ENCODE measurements around the gene SMYD3. TPM values are rescaled to one million over a fixed set of nuclear protein-coding genes. Genes with fewer than 3 reads are reported as not detected.
"Not testable (repeated sequence)": the region's sequence is repeated elsewhere in the genome, so short reads cannot be mapped to it uniquely, and the experiment has no call there.

The SMYD3 gene
- total RNA-seq, 2 donors from 2014 or later, result 16.7 to 18.2 TPM

DNA sequence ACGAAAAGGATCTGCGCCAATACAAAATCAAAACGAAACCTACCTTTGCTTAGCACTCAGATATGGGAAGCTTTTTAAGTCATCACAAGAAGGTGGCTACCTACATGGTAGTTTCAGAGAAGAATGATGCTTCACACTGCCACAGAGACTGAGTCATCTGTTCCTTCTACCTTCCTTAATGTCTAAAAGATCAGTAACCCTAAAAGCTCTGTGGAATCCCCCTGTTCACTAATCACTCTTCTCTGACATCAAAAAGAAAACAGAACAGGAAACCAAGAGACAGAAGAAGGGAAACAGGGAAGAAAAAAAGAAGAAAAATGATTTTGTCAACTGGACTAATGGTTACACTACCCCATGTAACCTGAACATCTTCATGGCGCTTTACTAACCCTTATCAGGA is 177.2 kb downstream of the SMYD3 start:
- intact Hi-C loops (cut with DNase I), result no loop called here
- no peak for DNase-seq (ENCODE audit: low spot score)

GRCh38 chr1:246329292-246329691 is 177.8 kb downstream of the SMYD3 start:
- DNase-seq (ENCODE audit: low spot score); intact Hi-C loops (cut with DNase I): not testable (repeated sequence)

GRCh38 chr1:246324711-246325110 is 182.4 kb downstream of the SMYD3 start:
- DNase-seq (ENCODE audit: low spot score), result no peak
- intact Hi-C loops (cut with DNase I), result no loop called here

GRCh38 chr1:246324033-246324432 is 183.0 kb downstream of the SMYD3 start:
- intact Hi-C loops (cut with DNase I); DNase-seq (ENCODE audit: low spot score): not testable (repeated sequence)

GRCh38 chr1:246320286-246320685 is 186.8 kb downstream of the SMYD3 start:
- DNase-seq (ENCODE audit: low spot score), result no peak
- intact Hi-C loops (cut with DNase I), result no loop called here

DNA sequence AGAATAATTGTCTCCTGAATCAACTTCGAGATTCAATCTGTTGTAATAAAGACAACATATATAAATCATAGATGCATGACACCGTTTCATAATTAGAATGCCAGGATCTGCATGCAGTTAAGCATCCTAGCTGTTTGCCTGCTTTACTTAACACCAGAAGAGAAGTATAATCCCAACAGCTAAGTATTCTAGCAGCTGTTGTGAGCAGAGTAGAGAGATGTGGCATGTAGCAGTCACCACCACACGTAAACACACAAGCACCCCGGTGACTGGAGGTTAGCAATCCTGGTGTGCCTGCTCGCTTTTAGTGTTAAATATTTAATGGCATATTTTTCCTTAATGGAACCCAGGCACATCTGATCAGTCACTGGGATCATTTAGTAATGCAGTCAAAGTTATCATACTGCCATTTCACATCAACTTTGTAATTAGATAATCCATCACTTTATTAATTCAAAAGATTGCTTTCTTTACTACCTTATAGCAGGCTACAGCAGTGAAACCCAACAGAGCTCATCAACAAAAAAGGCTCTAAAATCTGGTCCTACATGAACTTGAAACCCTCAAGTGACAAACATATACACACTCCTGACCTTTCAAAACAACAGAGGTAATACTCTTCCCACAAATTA is 187.9 kb downstream of the SMYD3 start:
- intact Hi-C loops (cut with DNase I), result no loop called here

DNA sequence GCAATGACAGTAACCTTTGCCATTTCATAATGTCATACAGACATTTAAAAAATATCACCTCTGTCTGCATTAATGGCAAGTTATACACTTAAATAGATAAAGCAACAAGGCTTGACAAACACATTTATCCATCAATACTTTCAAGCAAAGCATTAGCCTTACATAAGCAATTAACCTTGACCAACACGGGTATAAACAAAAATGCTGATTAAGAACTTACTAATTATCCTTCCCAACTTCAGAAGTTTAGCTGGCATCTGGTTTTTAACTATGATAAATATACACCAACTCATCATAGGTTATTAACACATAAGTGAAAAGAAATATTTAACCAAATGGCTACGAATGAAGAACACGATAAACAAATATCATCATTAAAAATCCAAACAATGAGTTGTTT is 188.5 kb downstream of the SMYD3 start:
- DNase-seq (ENCODE audit: low spot score), result no peak

More for the DNA sequence above, 187.9 kb downstream of the SMYD3 start:
- no peak for DNase-seq (ENCODE audit: low spot score)

GRCh38 chr1:246318036-246318359 is 189.1 kb downstream of the SMYD3 start:
- intact Hi-C loops (cut with DNase I), result no loop called here
- DNase-seq (ENCODE audit: low spot score), result no peak

More for the DNA sequence above, 188.5 kb downstream of the SMYD3 start:
- intact Hi-C loops (cut with DNase I), result no loop called here

DNA sequence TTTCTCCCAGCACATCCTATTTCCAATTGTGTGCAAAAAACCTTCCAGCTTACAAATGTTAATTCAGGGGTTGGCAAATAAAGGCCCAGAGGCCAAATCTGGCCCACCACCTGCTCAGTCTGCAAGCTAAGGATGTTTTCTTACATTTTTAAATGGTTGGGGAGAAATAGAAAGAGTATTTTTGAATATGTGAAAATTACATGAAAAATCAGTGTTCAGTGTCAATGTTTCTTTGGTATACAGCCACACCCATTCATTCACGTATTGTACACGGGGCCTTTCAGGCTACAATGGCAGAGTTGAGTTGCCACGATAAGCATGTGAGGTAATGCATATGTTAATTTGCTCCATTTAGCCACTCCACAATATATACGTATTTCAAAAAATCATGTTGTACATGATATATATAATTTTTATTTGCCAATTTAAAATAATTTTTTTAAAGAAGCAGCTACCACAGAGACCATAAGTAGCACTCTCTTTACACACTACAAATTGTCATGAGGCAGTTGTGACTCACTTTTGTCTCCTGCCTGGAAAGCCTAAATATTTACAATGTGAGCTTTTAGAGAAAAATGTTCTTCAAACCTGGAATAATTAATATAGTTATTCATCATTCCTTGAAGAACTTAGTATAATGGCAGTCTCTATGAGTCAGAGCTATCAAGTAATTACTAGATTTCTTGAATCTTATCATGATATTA is 189.6 kb downstream of the SMYD3 start:
- no peak for DNase-seq (ENCODE audit: low spot score)
- intact Hi-C loops (cut with DNase I), result no loop called here

- no peak for DNase-seq (ENCODE audit: low spot score)
- intact Hi-C loops (cut with DNase I), result no loop called here
Measured at GRCh38 chr1:246311461-246311860, 195.6 kb downstream of the SMYD3 start.

- intact Hi-C loops (cut with DNase I), result no loop called here
- no peak for DNase-seq (ENCODE audit: low spot score)
Measured at GRCh38 chr1:246309247-246309884, 197.7 kb downstream of the SMYD3 start.

DNA sequence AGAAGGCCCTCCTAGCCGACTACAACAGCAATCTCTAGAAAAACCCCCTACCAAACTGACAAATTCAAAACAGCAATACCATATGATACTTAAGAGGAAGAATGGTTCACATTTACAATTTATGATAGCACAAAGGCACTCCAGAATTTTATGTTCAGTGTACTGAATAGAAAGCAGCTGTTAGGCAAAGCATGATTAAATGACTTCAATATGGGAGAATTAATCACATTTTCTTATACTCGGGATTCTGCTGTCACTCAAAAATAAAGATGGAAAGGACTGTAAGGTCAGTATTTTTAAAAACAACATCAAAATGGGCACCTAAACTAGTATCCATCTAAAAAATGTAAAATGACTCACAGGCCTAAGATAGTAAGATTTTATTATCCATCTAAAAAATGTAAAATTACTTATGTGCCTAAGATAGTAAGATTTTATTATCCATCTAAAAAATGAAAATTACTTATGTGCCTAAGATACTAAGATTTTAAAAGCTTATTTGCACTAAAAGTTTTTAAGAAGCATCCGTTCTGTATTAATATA is 198.5 kb downstream of the SMYD3 start:
- intact Hi-C loops (cut with DNase I), result no loop called here
- DNase-seq (ENCODE audit: low spot score), result no peak

DNA sequence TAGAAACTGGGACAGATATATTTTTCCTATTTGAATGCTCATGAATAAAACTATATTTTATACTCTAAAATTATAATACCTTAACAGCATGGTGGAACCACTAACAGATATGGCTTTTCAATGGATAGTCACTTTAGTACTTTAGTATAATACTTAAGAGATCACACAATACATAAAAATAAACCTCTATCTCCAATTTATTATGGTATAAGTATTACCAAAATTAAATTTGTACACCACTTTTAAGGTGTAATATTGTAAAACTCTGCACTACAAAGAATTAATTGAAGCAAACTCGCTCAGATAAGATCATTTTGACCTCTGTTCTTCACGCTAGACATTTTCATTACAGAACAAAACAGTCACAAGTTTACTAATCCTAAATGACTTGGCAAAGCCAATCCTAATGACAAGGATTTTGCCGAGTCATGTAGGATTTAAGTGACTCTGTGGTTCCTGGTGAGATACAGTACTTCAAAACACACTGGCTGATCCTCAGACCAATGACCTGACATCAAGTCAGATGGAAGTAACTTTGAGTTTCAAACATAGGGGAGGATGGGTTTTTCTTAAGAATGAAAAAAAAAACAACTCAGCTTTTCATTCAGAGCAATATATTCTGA is 200.6 kb downstream of the SMYD3 start:
- intact Hi-C loops (cut with DNase I), result no loop called here
- DNase-seq (ENCODE audit: low spot score), result no peak

GRCh38 chr1:246304484-246305259 is 202.4 kb downstream of the SMYD3 start:
- intact Hi-C loops (cut with DNase I), result no loop called here
- DNase-seq (ENCODE audit: low spot score), result no peak

DNA sequence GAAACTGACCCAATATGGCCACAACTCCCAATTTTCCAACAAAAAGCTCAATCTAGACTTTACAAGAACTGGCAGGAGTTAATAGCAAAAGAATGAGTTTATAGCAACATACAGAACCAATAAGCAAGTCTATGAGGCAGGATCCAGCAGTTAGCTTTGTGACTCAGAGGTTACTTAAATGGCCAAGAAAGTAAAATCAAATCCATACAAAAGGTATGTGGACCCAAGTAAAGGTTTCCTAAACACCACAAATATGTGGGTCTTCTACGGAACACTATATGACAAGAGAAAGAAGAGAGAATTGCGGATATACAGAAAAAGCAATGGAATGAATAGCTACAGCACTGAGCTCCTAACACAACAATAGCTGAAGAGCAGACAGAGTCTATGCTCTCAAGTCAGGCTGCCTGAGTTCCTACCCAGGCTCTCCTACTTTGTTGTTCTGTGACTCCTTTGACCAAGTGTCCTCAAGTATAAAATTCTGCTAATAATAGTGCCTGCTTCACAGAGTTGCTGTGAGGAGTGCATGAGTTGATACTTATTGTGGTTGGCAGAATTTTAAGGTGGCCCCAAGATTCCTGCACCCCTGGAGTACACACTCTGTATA is 204.3 kb downstream of the SMYD3 start:
- intact Hi-C loops (cut with DNase I), result no loop called here
- DNase-seq (ENCODE audit: low spot score), result no peak

- intact Hi-C loops (cut with DNase I), result no loop called here
- DNase-seq (ENCODE audit: low spot score), result no peak
Measured at GRCh38 chr1:246302251-246302625, 204.8 kb downstream of the SMYD3 start.

- DNase-seq (ENCODE audit: low spot score), result no peak
- intact Hi-C loops (cut with DNase I), result no loop called here
Measured at GRCh38 chr1:246301553-246302250, 205.4 kb downstream of the SMYD3 start.
